Activated naive CD8-positive, alpha-beta T cell treated with anti-CD3 and anti-CD28 coated beads, Interleukin-2, amount 10 ng/mL, durations not matched to agents 7 days and 5 days (primary cell): ENCODE results near the gene DECR2. TPM values are rescaled to one million over a fixed set of nuclear protein-coding genes. Genes with fewer than 3 reads are reported as not detected.
"Not testable (repeated sequence)": the region's sequence is repeated elsewhere in the genome, so short reads cannot be mapped to it uniquely, and the experiment has no call there.

Source experiments
- ATAC-seq: fragments of 150-1000 bp; cut with Tn5 transposase; one replicate; pipeline ENCODE4 v1.10.0; 2021; ENCODE audit warnings: low read depth, moderate library complexity
- POLR2A ChIA-PET: fragments of 350-600 bp; sonication (Branson Sonifier 250); formaldehyde crosslinking; loops from one replicate; lab custom pipeline; 2021; ENCODE audit warnings: antibody characterized with exemption; lab: Charles Lee
- DNase-seq: peaks from one replicate; pipeline ENCODE4 v3.0.0; 2021
- H3K27ac Mint-ChIP-seq: one replicate; pipeline ENCODE4 v1.8.0; 2022; ENCODE audit warnings: mild to moderate bottlenecking, mixed read lengths
- H3K27me3 Mint-ChIP-seq: one replicate; pipeline ENCODE4 v1.8.0; 2022; ENCODE audit warnings: mild to moderate bottlenecking, moderate library complexity, mixed read lengths
- H3K36me3 Mint-ChIP-seq: one replicate; pipeline ENCODE4 v1.8.0; 2021; ENCODE audit warnings: mild to moderate bottlenecking, mixed read lengths
- H3K4me1 Mint-ChIP-seq: one replicate; pipeline ENCODE4 v1.8.0; 2021; ENCODE audit warnings: mixed read lengths
- H3K4me3 Mint-ChIP-seq: one replicate; pipeline ENCODE4 v1.8.0; 2022; ENCODE audit warnings: mild to moderate bottlenecking, moderate library complexity, mixed read lengths
- H3K9me3 Mint-ChIP-seq: one replicate; pipeline ENCODE4 v1.8.0; 2021; ENCODE audit warnings: mixed read lengths
- total RNA-seq, 2 experiments: library from RNA; stranded (reverse); gene quantifications; one replicate each; pipeline ENCODE4 v1.2.3, GENCODE V29; 2021

Gene DECR2
- total RNA-seq, 2 experiments from 2014 or later = 5.6 to 7.9 TPM

DNA sequence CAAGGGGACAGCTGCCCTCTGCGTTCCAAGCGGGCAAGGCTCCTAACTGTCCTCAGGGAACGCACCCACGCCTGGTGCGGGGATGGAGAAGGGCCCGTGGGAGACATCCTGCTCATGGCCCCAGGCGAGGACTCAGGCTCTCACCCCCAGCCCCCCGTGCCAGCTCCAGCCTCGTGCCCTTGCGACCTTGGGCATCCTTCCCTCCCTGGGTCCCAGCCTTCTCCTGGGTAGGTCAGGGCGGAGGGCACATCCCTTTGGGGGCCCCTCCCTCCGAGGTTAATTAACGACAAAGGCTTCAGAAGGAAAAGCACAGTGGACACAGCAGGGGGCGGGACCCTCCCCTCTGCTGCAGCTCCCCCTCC, 22.9 kb upstream of the DECR2 start:
- POLR2A ChIA-PET = interaction anchor here (4.6 kb wide), 1 partner anchor 8 kb away, joined by 27 read pairs; the partner anchor contains the start of gene MRPL28
- ATAC-seq (no peak), DNase-seq (no peak)
- Mint-ChIP-seq H3K4me1 (peaks cover 9% of the 10 kb centered on the region), H3K27ac (no peak overlapping the region), H3K4me3 (no peak overlapping the region), H3K27me3 (peaks cover 5% of the 10 kb centered on the region), H3K9me3 (no peaks in the 10 kb centered on the region), H3K36me3 (no peaks in the 10 kb centered on the region)

DNA sequence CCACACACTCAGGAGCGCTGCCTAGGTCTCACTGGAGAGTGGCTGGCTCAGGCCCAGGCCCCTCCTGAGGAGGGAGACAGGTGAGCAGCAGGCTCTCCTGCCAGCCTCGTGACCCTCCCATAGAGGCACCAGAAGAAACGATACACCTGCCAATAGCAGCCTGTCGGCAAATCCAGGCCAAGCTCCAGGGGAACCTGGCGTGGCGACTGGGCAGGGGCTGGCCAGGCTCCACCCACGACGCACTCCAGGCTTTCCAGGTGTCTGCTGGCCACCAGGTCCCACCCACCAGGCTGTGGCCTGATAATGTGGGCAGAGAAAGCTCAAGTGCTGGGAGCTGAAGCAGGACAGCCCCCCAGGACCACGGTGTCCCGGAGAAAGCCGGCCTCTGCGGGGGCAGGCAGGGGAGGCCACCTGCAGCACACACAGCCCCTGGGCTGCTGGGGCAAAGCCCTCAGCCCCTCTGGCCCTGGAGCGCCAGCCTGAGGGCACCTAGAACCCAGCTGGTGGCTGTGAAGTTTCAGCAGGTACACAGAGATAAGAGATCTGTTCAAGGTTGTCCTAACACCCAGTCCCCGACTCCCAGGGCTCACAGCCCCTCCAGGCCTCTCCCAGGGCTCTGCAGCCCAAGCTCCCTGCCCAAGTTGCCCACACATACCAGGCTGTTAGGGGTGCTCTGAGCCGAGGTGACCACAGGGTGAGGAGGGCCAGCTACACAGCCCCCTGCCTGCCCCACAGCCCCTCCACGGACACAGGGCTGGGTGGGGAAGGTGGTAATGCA, 22.3 kb upstream of the DECR2 start:
- DNase-seq (peak; percentile 36), ATAC-seq (no peak)
- POLR2A ChIA-PET = interaction anchor here (0.6 to 4.6 kb wide), 3 partner anchors 8 to 147 kb away, joined by 3 to 27 read pairs (median 3); partner anchors contain the start of gene MRPL28
- Mint-ChIP-seq H3K9me3 (no peaks in the 10 kb centered on the region), H3K36me3 (no peaks in the 10 kb centered on the region), H3K4me1 (peaks cover 9% of the 10 kb centered on the region), H3K4me3 (peak overlapping the region; percentile 80), H3K27me3 (peaks cover 5% of the 10 kb centered on the region), H3K27ac (peak overlapping the region; percentile 84)

DNA sequence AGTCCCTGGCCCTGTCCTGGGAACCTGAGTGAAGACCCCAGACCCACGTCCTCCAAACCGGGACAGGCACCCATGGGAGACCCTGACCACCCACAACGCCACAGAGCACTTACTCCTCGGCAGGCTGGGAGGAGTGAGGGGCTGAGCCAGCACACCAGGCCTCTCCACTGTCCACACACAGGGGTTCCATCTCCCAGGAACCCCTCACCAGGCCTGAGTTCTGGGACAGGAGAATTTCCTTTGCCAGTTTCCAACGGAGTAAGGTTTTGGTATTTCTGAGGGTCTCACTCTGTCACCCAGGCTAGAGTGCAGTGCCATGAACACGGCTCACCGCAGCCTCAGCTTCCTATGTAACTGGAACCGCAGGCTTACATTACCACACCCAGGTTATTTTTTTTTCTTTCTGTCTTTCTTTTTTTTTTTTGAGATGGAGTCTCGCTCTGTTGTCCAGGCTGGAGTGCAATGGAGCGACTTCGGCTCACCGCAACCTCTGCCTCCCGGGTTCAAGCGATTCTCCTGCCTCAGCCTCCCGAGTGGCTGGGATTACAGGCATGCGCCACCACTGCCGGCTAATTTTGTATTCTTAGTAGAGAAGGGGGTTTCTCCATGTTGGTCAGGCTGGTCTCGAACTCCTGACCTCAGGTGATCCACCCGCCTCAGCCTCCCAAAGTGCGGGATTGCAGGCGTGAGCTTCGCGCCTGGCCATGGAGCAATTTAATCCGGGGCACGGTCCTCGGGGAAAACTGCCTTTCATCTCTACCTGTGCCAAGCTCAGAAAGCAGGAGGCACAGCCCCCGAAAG, 21.5 kb upstream of the DECR2 start:
- H3K27me3 Mint-ChIP-seq = peaks cover 5% of the 10 kb centered on the region
- no peaks in the 10 kb centered on the region for H3K36me3 Mint-ChIP-seq
- H3K4me1 Mint-ChIP-seq = peaks cover 9% of the 10 kb centered on the region
- peak overlapping the region; percentile 80 for H3K4me3 Mint-ChIP-seq
- H3K9me3 Mint-ChIP-seq = no peaks in the 10 kb centered on the region
- ATAC-seq (no peak), DNase-seq (peak; percentile 37)
- peak overlapping the region; percentile 84 for H3K27ac Mint-ChIP-seq
- POLR2A ChIA-PET = interaction anchor here (0.6 to 4.6 kb wide), 3 partner anchors 9 to 146 kb away, joined by 3 to 27 read pairs (median 3); partner anchors contain the start of gene MRPL28

DNA sequence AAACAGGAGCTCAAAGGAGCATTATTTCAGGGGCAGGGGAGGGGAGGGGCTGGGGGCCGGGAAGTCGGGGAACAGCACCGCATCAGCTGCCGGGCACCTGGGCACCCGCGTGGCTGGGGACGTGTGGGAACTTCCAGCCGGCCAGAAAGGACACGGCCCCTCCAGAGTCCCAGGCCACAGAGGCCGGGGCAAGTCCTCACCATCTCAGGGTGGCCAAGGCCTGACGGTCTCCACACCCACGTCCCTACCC, 21.0 kb upstream of the DECR2 start:
- POLR2A ChIA-PET = interaction anchor here (1.1 to 4.6 kb wide), 2 partner anchors 10 to 146 kb away, joined by 3 to 27 read pairs; partner anchors contain the start of gene MRPL28
- peak overlapping the region; percentile 84 for H3K27ac Mint-ChIP-seq

DNA sequence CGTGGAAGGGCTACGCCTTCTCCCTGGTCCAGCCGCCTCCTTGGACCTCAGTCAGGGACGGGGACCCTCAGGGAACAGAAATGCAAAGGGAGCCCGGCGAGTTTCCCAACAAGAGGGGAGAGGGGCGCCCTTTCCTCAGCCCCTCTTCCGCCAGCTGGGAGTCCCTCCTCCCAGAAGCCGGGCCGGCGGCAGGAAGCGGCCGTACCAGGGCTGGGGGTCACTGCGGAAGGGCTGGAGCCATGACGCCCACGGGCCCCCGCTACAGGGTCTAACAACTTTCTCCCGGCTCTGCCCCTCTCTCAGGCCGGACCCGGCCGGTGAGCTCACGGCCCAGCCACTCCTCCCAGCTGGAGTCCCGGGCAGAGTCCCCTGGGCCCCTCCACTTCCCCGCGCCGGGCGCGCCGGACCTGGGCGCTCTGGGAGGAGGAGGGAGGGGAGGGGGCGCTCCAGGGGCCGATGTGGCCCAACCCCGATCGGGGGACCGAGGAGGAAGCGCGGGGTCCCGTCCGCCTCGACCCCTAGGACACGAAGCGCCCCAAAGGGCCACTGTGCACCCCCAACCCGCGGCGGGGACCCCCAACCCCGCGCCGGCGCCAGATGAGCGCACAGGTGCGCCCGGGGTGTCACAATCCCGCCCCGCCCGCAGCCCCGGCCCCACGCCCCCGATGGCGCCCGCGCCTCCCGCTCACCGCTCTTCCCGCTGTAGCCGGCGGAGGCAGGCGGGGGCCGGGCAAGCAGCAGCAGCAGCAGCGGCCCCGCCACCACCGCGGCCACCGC, 20.5 kb upstream of the DECR2 start:
- Mint-ChIP-seq H3K4me3 (peak overlapping the region; percentile 73), H3K4me1 (peaks cover 9% of the 10 kb centered on the region), H3K27ac (no peak overlapping the region), H3K27me3 (peaks cover 5% of the 10 kb centered on the region), H3K36me3 (no peaks in the 10 kb centered on the region), H3K9me3 (no peaks in the 10 kb centered on the region)
- ATAC-seq (peak; percentile 32), DNase-seq (peak; percentile 56)
- POLR2A ChIA-PET = interaction anchor here (0.6 to 4.6 kb wide), 2 partner anchors 10 to 242 kb away, joined by 3 to 27 read pairs; partner anchors contain the start of gene MRPL28

More for the DNA sequence above, 21.0 kb upstream of the DECR2 start:
- peaks cover 5% of the 10 kb centered on the region for H3K27me3 Mint-ChIP-seq
- DNase-seq (no peak), ATAC-seq (no peak)
- H3K36me3 Mint-ChIP-seq = no peaks in the 10 kb centered on the region
- peak overlapping the region; percentile 80 for H3K4me3 Mint-ChIP-seq
- peaks cover 9% of the 10 kb centered on the region for H3K4me1 Mint-ChIP-seq
- H3K9me3 Mint-ChIP-seq = no peaks in the 10 kb centered on the region

DNA sequence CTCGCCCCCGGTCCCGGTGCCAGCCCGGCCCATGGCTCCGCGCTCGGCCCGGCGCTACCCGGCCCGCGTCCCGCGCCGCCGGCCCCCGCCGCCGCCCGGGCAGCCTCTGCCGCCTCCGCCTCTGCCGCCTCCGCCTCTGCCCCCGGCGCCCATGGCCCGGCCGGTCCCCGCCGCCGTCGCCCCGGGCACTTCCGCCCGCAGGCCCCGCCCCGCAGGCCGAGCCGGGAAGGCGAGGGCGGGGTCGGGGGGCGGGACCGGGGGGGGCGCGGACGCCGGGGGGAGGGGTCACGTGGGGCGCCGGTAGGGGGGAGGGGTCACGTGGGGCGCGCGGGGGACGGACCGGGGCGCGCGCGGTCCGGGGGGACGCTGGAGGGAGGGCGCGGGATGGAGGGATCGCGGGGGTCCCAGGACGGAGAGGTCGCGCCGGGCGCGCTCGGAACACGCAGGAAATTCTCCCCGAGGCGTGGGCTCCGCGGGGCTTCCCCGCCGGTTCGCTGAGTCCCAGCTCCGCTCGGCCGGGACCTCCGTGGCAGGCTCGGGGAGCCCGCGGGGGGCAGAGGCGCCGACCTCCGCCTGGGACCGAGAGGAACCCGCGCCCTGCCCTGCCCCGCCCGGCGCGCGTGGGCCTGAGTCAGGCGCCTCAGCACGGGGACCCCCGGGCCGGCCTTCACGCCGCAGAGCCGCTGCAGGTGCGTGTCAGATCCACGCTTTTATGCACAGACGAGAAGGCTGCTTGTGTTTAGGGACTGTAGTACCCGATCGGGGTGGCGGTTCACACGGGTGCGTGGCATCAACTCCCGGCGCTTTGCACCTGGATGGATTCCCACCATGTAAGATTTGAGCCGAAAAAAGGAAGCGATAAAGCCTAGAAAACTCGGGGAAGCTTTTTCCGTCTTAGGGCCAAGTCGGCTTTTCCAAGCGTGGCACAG, 19.6 kb upstream of the DECR2 start, which contains the start of gene PGAP6:
PGAP6 (minus strand) TSS at position 190 of the 929 bp plus-strand sequence; CDS start at position 33, 157 bp downstream.
- H3K4me1 Mint-ChIP-seq = peaks cover 9% of the 10 kb centered on the region
- DNase-seq (peak; percentile 82), ATAC-seq (peak; percentile 67)
- POLR2A ChIA-PET = interaction anchor here (1.2 to 4.6 kb wide), 3 partner anchors 10 to 19 kb away, joined by 3 to 27 read pairs (median 14); partner anchors contain the start of genes DECR2 and MRPL28
- H3K4me3 Mint-ChIP-seq = peak within 1 kb of the TSS; percentile 87
- peaks cover 5% of the 10 kb centered on the region for H3K27me3 Mint-ChIP-seq
- H3K36me3 Mint-ChIP-seq = no peaks in the 10 kb centered on the region
- no peaks in the 10 kb centered on the region for H3K9me3 Mint-ChIP-seq
- peak within 1 kb of the TSS; percentile 34 for H3K27ac Mint-ChIP-seq

DNA sequence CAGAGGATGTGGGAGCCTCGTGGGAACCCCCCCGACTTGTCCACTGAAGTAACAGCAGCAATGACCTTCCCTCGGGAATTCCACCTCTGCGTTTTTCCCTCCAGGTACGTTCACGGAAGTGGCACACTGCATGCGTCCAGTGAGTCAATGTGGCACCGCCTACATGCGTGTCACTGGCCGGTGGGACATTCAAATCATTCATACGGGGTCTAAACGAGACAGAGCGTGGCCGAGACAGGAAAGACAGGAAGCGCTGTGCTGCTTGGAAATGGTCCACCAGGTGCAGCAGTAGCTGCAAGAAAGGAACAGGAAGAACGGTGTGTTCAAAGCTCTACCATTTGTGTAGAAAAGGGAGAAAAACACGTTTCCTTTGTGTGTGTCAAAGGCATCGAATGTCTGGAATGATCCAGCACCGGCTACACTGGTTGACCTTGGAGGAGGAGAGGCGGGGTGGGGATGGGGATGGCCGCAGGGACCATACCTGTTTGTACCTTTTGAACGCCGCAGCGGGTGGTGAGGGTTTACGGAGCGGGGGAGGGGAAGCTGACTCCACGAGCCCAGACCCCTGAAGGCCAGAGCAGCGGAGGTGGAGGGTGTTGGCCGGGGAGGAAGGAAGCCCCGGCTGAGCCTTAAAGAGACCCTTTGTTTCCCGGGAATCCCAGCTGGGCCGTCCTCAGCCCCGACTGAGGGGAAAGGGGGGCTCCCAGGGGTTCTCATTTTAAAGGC, 18.2 kb upstream of the DECR2 start:
- ATAC-seq (peak; percentile 23), DNase-seq (peak; percentile 50)
- peak overlapping the region; percentile 65 for H3K27ac Mint-ChIP-seq
- H3K9me3 Mint-ChIP-seq = no peaks in the 10 kb centered on the region
- peak overlapping the region; percentile 87 for H3K4me3 Mint-ChIP-seq
- H3K27me3 Mint-ChIP-seq = peaks cover 5% of the 10 kb centered on the region
- POLR2A ChIA-PET = interaction anchor here (0.6 to 2.6 kb wide), 3 partner anchors 8 to 160 kb away, joined by 3 to 14 read pairs (median 7); partner anchors contain the start of gene DECR2
- no peaks in the 10 kb centered on the region for H3K36me3 Mint-ChIP-seq
- H3K4me1 Mint-ChIP-seq = peaks cover 9% of the 10 kb centered on the region

DNA sequence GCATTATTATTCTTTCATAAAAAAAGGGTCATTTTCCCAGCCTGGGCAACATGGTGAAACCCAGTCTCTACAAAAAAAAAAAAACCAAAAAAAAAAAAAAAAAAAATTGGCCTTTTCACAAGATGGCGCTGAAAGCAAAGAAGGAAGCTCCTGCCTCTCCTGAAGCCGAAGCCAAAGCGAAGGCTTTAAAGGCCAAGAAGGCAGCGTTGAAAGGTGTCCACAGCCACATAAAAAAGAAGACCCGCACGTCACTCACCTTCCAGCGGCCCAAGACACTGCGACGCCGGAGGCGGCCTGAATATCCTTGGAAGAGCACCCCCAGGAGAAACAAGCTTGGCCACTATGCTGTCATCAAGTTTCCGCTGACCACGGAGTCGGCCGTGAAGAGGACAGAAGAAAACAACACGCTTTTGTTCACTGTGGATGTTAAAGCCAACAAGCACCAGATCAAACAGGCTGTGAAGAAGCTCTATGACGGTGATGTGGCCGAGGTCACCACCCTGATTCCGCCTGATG, 15.0 kb upstream of the DECR2 start:
- peaks cover 2% of the 10 kb centered on the region for H3K9me3 Mint-ChIP-seq
- peaks cover 5% of the 10 kb centered on the region for H3K27me3 Mint-ChIP-seq
- H3K36me3 Mint-ChIP-seq = no peaks in the 10 kb centered on the region
- H3K4me3 Mint-ChIP-seq = no peak overlapping the region
- DNase-seq (no peak), ATAC-seq (no peak)
- H3K4me1 Mint-ChIP-seq = peaks cover 10% of the 10 kb centered on the region
- no peak overlapping the region for H3K27ac Mint-ChIP-seq
- POLR2A ChIA-PET = interaction anchor here (0.6 kb wide), 1 partner anchor 923 kb away, joined by 3 read pairs; the partner anchor contains the start of gene UBE2I

DNA sequence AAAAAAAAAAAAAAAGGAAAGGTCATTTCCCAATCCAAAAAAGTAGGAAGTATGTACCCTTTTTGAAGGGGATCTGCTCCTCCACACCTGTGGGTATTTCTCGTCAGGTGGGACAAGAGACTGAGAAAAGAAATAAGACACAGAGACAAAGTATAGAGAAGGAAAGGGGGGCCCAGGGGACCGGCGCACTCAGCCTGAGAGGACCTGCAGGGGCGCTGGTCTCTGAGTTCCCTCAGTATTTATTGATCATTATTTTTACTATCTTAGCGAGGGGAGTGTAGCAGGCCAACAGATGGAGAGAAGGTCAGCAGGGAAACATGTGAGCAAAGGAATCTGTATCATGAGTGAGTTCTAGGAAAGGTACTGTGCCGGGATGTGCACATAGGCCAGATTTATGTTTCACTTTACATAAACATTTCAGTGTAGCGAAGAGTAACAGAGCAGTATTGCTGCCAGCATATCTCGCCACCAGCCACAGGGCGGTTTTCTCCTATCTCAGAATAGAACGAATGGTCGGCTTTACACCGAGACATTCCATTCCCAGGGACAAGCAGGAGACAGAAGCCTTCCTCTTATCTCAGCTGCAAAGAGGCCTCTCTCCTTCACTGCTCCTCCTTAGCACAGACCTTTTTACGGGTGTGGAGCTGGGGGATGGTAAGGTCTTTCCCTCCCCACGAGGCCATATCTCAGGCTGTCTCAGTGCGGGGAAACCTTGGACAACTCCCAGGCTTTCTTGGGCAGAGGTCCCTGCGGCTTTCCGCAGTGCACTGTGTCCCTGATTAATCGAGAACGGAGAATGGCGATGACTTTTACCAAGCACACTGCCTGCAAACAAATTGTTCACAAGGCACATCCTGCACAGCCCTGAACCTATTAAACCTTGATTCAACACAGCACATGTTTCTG, 13.7 kb upstream of the DECR2 start:
- H3K9me3 Mint-ChIP-seq, H3K27me3 Mint-ChIP-seq, H3K27ac Mint-ChIP-seq, DNase-seq, POLR2A ChIA-PET, H3K36me3 Mint-ChIP-seq, H3K4me3 Mint-ChIP-seq, ATAC-seq: not testable (repeated sequence)
- H3K4me1 Mint-ChIP-seq = peaks cover 14% of the 10 kb centered on the region

DNA sequence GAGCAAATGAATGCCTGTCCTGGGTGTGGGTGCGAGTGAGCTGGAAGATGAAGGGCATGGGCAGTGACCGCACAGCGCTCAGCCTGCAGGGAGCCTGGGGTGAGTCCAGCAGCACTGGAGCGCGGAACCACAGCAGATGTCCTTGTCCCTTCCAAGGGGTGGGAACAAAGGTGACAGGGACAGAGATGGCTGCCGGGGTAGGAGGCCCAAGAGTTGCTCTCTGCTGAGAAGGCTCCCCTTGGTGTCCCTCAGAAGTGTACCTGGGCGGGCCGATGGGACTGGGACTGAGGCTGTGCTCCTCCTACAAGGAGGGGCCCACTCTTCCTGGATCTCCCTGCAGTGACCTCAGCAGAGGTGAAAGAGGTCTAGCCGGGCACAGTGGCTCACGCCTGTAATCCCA, 12.3 kb upstream of the DECR2 start:
- DNase-seq (no peak), ATAC-seq (no peak)
- no peaks in the 10 kb centered on the region for H3K27me3 Mint-ChIP-seq
- no peak overlapping the region for H3K27ac Mint-ChIP-seq
- no peaks in the 10 kb centered on the region for H3K36me3 Mint-ChIP-seq
- POLR2A ChIA-PET = no interaction called here
- H3K9me3 Mint-ChIP-seq = peaks cover 2% of the 10 kb centered on the region
- H3K4me3 Mint-ChIP-seq = no peak overlapping the region
- H3K4me1 Mint-ChIP-seq = peaks cover 8% of the 10 kb centered on the region
